GM18868 (cell line): ENCODE measurements around the gene SLC11A1.

Source experiments
- ATAC-seq: cut with Tn5 transposase; IDR thresholded peaks from one replicate; pipeline ENCODE4 v1.9.1; 2021; ENCODE audit warnings: mild to moderate bottlenecking, moderate library complexity; ENCODE audit not compliant: unreplicated experiment

SLC11A1 gene

DNA sequence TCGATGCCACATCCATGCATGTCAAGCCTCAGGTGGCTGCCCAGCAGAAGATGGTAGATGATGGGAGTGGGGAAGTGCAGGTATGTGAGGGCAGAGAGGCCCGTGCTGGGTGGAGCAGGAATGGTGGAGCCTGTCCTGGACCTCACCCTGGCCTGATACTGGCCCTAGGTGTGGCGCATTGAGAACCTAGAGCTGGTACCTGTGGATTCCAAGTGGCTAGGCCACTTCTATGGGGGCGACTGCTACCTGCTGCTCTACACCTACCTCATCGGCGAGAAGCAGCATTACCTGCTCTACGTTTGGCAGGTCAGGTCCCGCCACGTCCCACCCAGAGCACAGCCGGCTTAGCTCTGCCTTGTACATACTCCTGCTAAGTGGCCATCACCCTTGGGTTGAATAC is 49.8 kb downstream of the SLC11A1 start:
- no peak for ATAC-seq

- ATAC-seq: no peak
Measured at GRCh38 chr2:218432676-218433365, 50.7 kb downstream of the SLC11A1 start.

GRCh38 chr2:218434456-218434855 is 52.4 kb downstream of the SLC11A1 start:
- no peak for ATAC-seq

DNA sequence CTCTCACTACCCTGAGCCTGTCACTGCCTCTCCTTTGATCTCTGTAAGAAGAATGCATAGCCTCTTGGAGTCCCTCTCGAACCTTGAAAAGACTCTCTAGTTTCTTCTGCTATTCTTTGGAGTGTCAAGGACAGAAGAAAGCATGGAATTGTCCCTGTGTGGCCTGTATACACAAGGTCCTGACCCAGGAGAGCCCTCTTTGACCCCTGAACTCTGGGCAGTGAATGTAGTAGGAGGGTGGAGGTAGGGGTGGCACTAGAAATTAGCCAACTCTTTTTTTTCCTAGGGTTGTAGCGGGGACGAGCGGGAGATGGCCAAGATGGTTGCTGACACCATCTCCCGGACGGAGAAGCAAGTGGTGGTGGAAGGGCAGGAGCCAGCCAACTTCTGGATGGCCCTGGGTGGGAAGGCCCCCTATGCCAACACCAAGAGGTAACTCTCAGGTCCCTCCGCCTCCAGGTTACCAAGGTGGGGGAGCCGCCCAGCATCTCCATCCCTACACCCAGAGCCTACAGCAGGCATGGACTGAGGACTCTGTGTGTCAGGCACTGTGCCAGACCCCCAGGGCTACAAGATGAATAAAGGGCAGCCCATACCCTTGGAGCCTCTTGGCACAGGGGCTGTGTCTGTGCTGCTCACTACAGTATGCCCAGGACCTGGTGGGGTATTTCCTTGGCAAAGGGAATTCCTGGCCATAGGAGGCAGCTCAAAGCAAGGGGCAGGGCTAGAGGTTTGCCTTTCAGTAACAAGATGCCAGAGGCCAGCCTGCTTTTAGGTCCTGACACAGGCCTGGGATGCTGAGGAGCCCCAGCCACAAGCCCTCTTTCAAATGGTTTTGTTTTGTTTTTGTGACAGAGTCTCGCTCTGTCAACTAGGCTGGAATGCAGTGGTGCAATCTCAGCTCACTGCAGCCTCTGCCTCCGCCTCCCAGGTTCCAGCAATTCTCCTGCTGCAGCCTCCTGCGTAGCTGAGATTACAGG is 53.2 kb downstream of the SLC11A1 start:
- no peak for ATAC-seq

DNA sequence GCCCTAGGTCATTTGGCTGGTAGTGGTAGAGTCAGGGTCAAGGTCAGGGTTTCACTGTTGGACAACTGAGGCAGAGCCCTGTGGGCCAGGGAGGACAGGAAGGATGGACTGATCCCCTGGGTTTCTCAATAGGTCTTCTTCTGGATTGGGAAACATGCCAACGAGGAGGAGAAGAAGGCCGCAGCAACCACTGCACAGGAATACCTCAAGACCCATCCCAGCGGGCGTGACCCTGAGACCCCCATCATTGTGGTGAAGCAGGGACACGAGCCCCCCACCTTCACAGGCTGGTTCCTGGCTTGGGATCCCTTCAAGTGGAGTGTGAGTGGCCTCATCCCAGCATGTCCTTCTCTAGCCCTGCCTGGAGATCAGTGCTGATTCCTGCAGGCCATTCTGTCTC is 54.9 kb downstream of the SLC11A1 start:
- no peak for ATAC-seq

GRCh38 chr2:218437969-218438368 is 55.9 kb downstream of the SLC11A1 start:
- ATAC-seq: no peak

- no peak for ATAC-seq
Measured at GRCh38 chr2:218438596-218438995, 56.5 kb downstream of the SLC11A1 start.

DNA sequence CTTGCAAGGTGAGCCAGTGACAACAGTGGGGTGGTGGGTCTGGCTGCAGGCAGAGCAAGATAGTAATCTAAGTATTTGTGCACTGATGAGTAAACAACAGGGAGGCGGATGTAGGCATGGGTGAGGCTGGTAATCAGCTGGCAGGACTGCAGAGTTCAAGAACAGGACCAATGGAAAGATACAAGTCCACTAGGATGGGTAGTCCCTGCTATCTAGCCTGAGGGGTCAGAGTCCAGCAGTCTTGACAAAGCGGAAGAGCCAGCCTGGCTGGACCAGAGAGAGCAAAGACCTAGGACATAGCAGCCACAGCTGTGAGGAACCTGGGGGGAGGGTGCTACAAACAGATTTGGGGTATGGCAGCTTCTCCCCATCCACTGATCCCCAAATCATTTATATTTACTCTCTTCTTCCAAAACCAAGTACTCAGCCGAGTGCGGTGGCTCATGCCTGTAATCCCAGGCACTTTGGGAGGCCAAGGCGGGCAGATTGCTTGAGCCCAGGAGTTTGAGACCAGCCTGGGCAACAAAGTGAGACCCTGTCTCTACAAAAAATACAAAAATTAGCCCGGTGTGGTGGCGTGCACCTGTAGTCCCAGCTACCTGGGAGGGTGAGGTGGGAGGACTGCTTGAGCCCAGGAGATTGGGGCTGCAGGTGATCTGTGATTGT is 62.8 kb downstream of the SLC11A1 start:
- no peak for ATAC-seq

DNA sequence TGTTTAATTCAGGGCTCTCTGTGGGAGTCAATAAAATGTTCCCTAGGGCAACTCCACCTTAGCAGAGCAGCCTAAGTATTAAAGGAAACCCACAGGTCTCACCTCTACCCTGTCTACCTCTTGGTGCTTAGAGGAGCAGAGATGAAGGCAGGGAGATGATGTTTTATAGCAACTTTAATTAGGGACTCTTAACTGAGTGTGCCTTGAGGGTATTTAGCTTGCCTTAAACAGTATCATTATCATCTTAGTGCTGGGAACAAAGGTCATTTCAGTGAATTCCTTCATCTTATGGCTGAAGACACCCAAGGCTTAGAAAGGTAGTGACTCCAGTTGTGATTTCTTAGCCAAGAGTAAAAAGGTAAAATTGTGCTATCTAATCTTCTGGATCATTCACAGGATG is 63.5 kb downstream of the SLC11A1 start:
- ATAC-seq: no peak
